ENCODE results near the gene SLC10A2.

GRCh38 chr13:103040006-103040405, 26.2 kb downstream of the SLC10A2 start:
- TF ChIP-seq, protein P1, sequence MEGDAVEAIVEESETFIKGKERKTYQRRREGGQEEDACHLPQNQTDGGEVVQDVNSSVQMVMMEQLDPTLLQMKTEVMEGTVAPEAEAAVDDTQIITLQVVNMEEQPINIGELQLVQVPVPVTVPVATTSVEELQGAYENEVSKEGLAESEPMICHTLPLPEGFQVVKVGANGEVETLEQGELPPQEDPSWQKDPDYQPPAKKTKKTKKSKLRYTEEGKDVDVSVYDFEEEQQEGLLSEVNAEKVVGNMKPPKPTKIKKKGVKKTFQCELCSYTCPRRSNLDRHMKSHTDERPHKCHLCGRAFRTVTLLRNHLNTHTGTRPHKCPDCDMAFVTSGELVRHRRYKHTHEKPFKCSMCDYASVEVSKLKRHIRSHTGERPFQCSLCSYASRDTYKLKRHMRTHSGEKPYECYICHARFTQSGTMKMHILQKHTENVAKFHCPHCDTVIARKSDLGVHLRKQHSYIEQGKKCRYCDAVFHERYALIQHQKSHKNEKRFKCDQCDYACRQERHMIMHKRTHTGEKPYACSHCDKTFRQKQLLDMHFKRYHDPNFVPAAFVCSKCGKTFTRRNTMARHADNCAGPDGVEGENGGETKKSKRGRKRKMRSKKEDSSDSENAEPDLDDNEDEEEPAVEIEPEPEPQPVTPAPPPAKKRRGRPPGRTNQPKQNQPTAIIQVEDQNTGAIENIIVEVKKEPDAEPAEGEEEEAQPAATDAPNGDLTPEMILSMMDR (IDR thresholded peaks at IDR 0.05; ENCODE audit: low read depth, low read length, poor library complexity, severe bottlenecking) = no peak
- no peak for TF ChIP-seq EZH2phosphoT487 (IDR thresholded peaks at IDR 0.05; ENCODE audit: borderline replicate concordance, low read length)

All from DOHH2 (cell line).